HG03064 (cell line): ENCODE results near the gene MRPL14.
A peak's percentile ranks its signal among the peaks of the same experiment; 100 is the strongest.

ENCODE experiments used
- ATAC-seq: cut with Tn5 transposase; IDR thresholded peaks from one replicate; pipeline ENCODE4 v1.9.1; 2021; ENCODE audit warnings: low read depth; ENCODE audit not compliant: unreplicated experiment

The MRPL14 gene

GRCh38 chr6:44081753-44082152, 45.5 kb downstream of the MRPL14 start:
- no peak for ATAC-seq

- no peak for ATAC-seq
Observed at GRCh38 chr6:44080561-44081521, 46.4 kb downstream of the MRPL14 start.

GRCh38 chr6:44079672-44080071, 47.6 kb downstream of the MRPL14 start:
- no peak for ATAC-seq

GRCh38 chr6:44078827-44079671, 48.2 kb downstream of the MRPL14 start:
- no peak for ATAC-seq

DNA sequence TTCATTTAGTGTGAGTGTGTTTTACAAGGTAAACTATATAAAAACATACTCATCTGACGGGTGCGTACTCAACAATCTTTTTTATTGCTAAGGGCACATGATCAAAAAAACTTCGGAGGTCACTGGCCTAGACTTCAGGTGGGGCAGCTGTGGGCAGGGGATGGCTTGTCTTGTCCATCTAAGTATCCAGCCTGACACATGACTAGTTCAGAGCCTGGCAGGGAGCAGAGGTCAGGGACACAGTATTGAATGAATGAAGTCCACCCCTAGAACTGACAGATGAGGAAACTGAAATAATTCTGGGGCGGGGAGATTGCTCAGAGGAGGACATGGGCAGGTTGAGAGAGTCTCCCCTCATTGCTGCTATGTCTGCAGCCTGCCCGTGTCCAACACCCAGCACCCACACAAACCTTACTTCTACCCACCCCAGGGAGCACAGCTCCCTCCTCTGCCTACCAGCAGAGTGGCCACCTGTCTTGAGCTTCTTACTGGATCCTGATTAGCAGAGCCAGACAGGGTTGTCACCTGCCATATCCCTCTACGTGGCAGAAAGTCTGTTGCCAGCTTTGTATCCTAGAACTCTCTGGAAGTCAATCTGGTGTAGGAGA, 48.9 kb downstream of the MRPL14 start:
- no peak for ATAC-seq

DNA sequence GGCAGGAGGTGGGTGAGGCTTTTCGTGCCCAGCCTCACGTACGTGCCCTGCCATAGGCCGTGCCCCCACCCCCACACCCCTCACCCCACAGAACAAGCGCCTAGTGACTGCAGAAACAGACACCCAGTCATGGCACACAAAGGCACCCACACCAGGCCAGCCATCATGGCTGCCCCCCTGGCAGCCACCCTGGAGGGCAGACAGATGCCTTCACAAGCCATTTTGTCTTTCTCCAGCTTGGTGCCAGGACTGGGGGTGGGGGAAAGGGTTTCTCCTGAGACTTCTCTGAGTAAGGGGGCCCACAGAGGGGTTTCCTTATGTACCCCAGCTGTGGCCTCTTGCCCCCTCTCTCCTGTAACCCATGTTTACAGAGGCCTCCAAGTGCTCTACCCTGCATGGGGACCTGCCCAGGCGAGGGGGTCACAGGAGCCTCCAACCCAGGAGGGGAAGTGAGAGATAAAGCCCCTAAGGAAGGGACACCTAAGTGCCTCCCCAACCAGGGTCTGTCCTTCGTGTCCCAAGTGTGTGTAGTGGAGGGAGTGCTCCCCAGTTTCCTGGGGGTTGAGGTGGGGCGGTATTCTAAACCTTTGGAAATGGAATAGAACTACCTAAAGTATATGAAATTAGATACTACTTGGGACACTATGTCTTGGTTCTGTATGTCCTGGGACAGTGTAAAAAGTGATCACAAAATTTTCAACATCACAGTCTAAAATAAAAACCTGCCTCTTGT, 49.9 kb downstream of the MRPL14 start:
- no peak for ATAC-seq

GRCh38 chr6:44076356-44077213, 50.7 kb downstream of the MRPL14 start:
- no peak for ATAC-seq

- no peak for ATAC-seq
Observed at GRCh38 chr6:44075647-44076355, 51.5 kb downstream of the MRPL14 start.

DNA sequence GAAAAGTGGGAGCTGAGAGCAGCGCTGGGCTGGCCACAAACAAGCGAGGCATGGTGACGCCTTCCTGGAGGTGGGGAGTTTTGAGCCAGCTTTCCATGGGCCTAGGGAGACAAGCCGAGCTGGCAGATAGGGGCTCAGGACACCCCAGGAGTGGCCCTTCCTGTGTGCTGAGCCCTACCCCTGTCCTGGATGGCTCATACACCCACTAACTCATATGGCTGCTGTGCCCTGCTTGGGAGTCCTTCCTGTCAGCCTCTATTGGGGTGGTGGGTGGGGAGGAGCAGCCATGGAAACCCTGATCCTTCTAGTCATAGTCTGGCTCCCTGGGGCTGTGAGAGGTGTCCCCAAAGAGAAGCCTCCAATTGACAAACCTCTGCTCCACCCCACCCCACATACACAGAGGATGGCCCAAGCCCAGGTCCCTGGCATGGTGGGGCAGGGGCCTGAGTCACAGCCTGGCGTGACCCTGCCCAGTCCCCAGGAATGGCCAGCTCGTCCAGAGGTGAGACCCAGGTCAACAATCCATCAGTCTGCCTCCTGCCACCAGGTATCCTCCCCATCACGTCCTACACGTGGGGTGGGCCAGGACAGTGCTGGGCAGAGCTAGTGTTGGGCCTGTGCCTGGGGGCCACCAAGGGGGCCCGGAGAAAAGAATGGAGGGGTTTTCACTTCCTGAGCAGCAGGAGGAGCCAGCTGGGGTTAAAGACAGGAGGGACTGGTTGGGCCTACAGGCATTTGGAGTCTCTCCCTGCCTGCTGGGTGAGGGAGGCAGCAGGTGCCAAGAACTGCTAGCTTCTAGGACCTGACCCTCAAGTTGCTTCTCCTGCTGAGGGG, 52.2 kb downstream of the MRPL14 start:
- ATAC-seq, result no peak

DNA sequence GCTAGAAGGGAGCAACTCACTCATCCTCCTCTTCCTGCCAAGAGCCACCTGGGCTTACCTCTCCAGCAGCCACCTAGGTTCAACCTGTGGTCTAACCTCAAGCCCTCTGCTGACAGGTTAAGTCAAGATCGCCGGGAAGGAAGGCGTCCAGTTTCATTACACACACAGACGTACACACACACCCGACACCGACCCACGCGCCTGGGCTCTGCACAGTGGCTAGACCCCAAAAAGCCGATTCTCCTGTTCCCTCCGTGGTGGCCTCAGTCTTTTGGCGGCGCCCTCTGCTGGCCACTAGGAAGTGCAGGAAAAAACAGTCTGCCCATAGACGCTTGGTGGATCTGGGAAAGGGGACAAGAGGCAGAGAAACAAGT, 52.8 kb downstream of the MRPL14 start:
- no peak for ATAC-seq

GRCh38 chr6:44073612-44074438, 53.4 kb downstream of the MRPL14 start:
- no peak for ATAC-seq

GRCh38 chr6:44072959-44073611, 54.2 kb downstream of the MRPL14 start:
- peak; percentile 46 for ATAC-seq

GRCh38 chr6:44072452-44072958, 54.7 kb downstream of the MRPL14 start:
- ATAC-seq, result no peak

- ATAC-seq, result no peak
Observed at GRCh38 chr6:44071670-44072451, 55.4 kb downstream of the MRPL14 start.

DNA sequence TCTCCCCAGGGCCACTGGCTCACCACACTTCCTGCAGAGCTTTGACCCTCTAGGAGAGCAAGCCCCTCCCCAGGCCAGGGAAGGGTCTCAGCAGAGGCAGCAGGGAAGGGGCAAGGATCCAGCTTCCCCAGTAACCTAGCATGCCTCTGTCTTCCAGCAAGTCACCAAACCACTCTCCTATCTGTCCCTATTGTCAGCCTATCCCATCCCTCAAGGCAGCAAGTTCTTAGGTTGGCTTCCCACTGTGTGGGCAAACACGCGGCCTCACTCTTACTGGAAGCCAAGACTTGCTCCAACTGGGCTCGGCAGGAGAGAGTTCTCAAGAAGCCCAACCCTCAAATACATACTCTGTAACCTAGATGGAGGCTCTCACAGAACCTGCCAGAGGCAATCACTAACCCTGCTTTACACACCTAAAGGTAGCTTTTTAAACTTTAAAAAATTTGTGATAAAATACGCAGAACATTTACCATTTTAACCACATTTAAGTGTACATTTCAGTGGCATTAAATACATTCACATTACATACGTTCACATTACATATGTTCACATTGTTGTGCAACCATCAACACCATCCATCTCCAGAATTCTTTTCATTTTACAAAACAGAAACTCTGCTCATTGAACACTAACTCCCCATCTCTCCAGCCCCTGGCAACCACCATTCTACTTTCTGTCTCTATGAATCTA, 58.5 kb downstream of the MRPL14 start:
- ATAC-seq, result no peak
